Measurements from ENCODE around the gene DYNC1LI2.
"Not testable (repeated sequence)": the region's sequence is repeated elsewhere in the genome, so short reads cannot be mapped to it uniquely, and the experiment has no call there.

The DYNC1LI2 gene

DNA sequence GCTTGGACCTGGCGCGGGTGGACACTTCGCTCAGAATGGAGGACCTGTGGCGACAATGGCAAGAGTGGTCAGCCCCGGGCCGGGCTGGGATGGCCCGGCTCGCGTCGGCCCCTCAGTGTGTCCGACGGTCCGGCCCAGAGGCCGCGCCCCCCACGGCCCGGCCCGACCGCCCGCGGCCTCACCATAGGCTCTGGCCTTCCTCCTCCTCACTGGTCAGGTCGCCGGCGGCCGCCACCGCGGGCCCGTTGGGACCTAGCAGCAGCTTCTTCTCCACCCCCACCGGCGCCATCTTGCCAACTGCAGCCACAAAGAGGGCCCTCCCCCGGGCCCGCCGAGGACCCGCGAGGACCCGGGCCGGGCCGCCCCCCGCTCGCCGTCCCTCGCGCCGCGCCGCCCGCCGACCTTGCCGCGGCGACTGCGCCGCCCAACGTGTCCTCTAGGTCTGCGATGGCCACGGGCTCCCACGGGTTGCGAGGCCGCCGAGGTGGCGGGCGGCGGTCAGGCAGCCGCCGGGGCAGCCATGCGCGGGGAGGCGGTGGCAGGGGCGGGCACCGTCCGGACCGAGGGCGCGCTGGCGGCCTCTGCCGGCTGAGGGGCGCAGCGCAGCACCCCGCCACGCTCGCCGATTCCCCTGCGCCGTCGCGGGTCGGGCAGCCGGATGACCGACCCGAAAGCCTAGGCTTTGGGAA is at the start of gene DYNC1LI2:
Gene DYNC1LI2, minus strand, starts transcription at position 307 of the 689 bp plus-strand sequence. Its CDS starts 18 bp downstream, at position 289.
- peak; percentile 60 for DNase-seq (ENCODE audit: low read depth)

DNA sequence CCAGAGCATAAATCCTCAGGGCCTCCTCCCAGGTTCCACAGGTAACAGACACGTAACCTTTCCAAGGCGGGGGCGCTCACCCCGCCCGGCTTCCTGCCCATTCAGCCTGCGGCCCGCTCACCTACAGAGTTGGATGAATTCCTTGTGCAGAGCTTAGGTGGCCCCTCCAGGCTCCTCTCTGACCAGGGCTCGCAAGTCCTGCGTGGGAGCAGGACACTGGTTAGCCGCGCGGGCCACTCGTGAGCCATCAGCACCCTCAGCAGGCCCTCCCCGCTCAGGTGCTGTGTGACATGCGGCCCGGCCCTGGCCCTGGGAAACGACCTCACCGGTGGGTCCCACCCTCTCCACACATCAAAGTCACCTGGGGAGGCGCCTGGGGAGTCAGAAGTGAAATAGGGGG is 49.4 kb upstream of the DYNC1LI2 start:
- no peak for DNase-seq (ENCODE audit: low read depth)

GRCh38 chr16:66798161-66798560 is 46.8 kb upstream of the DYNC1LI2 start:
- DNase-seq (ENCODE audit: low read depth): no peak

DNA sequence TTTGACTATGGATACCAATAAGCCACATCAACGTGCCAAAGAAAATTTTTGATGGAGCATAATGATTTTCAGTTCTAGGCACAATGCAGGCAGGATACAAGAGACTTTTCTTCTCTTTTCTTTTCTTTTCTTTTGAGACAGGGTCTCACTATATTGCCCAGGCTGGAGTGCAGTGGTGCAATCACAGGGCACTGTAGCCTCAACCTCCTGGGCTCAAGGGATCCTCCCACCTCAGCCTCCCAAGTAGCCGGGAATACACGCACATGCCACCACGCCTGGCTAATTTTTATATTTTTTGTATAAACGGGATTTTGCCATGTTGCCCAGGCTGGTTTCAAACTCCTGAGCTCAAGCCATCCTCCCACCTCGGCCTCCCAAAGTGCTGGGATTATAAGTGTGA is 42.6 kb upstream of the DYNC1LI2 start:
- not testable (repeated sequence) for DNase-seq (ENCODE audit: low read depth)

- no peak for DNase-seq (ENCODE audit: low read depth)
Measured at GRCh38 chr16:66790130-66790733, 38.8 kb upstream of the DYNC1LI2 start.

DNA sequence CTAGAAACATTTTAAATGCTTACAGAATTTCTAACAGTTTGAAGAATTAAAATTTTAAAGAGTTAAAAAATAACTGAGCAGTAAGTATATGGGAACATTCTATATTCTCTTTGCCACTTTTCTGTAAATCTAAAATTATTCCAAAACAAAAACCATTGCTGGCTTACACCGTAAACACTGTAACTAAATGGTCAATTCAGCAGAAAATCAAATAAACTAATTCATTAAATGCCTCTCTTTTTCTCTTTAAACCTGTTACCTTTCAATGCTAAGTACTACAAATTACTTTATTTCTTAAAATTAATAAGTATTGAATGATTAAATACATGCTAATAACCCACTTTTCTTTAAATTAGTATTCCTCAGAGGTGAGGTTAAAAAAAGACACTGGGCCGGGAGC is 36.0 kb upstream of the DYNC1LI2 start:
- no peak for DNase-seq (ENCODE audit: low read depth)

GRCh38 chr16:66786551-66786950 is 35.1 kb upstream of the DYNC1LI2 start:
- no peak for DNase-seq (ENCODE audit: low read depth)

DNA sequence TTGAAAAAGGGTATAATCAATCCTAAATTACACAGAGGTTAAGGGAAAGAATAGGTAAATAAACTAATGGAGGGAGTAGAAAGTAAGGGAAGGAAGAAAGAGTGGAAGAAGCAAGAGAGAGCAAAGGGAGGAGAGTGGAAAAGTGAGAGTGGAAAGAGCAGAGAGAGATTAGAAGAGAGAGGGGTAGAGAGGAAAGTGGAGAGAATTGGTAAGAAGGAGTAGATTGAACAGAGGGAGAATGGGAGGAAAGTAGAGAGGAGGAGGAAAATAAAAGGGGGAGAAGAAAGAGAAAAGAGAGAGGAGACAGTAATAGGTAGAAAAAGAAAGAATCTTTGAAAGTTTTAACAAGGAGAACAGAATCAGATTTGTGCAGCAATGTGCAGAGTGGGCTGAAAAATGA is 25.0 kb upstream of the DYNC1LI2 start:
- DNase-seq (ENCODE audit: low read depth): no peak

DNA sequence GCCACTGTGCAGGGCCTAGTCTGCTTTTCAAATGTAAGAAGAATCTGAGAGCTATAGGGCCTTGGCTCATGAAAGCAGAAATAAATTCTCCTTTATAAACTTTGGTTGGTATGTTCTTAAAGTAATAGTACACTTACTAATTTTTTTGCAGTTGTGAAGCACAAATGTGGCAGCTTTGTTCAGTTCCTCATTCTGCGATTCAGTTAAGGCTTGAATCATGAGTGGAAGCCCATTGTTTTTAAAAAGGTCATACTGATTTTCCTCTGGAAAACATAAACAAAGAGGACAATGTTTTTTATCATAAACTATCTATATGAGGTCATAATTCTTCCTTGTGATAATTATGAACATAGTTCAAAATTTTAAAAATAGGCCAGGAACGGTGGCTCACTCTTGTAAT is 23.6 kb upstream of the DYNC1LI2 start:
- DNase-seq (ENCODE audit: low read depth): no peak

DNA sequence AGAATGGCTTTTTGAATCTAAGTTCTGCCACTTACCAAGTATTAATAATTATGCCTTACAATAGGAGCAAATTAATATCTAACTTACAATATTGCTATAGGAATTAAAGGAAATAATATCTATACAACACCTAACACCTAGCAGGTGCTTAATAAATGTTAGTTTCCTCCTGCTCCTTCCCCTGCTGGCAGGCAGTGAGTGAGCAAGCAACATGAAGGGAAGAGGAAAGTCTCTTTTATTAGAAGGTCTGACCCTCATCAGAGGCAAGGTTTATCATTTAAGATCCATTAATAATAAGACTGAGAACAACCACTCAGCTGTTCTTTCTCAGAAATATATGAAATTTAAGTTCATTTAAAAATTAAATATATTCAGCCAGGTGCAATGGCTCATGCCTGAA is 6.7 kb upstream of the DYNC1LI2 start:
- no peak for DNase-seq (ENCODE audit: low read depth)

GRCh38 chr16:66754819-66755218 is 3.4 kb upstream of the DYNC1LI2 start:
- no peak for DNase-seq (ENCODE audit: low read depth)

DNA sequence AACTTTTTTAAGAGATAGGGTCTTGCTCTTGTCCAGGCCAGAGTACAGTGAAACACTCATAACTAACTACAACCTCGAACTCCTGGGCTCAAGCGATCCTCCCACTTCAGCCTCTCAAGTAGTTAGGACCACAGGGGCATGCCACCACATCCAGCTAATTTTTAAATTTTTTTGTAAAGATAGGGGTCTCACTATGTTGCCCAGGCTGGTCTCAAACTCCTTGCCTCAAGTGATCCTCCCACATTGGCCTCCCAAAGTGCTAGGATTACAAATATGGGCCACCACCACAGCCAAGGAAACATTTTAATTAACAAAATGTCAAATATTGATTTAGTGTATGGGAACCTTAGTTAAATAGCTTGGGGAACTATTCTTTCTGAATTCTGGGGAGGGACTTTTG is 2.8 kb upstream of the DYNC1LI2 start:
- no peak for DNase-seq (ENCODE audit: low read depth)

GRCh38 chr16:66752958-66753357 is 1.5 kb upstream of the DYNC1LI2 start:
- DNase-seq (ENCODE audit: low read depth): no peak

- DNase-seq (ENCODE audit: low read depth): no peak
Measured at GRCh38 chr16:66752379-66752778, 970 bp upstream of the DYNC1LI2 start.

GRCh38 chr16:66751992-66752322 is 548 bp upstream of the DYNC1LI2 start:
- DNase-seq (ENCODE audit: low read depth): no peak

GRCh38 chr16:66751053-66751302 is 431 bp downstream of the DYNC1LI2 start:
- no peak for DNase-seq (ENCODE audit: low read depth)

DNA sequence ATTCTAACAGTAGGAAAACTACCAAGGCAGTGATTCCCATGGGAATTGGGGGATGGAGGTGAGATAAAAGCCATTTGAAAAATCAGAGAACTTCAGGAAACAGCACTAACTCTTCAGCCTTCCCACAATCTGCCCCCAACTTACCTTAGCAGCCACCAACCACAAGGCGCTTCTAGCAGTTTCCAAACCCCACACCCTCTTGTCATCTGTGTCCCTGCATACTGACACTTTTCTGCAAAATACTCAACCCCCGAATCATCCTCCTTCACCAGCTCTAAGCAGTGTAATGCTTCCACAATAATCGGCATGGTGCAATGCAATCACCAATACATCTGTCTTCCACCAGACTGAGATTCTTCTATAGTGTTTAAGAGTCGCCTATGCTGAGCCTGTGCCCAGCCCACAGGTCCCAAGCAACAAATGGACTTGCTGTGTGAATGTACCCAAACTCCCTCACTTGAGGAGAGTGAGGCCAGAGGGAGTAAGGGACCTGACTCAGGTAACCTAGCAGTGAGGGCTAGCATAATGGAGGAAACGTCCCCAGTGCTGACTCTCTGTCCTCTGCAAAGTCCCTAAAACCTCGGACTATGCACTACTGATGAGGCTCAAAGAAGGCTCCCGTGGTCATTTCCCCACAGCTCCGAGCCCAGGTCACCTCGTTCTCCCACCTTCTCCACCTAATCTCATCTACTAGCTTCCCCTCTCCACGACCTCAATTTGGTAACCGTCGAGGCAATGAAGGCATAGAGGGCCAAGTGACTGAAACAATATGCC is 943 bp downstream of the DYNC1LI2 start:
- no peak for DNase-seq (ENCODE audit: low read depth)

DNA sequence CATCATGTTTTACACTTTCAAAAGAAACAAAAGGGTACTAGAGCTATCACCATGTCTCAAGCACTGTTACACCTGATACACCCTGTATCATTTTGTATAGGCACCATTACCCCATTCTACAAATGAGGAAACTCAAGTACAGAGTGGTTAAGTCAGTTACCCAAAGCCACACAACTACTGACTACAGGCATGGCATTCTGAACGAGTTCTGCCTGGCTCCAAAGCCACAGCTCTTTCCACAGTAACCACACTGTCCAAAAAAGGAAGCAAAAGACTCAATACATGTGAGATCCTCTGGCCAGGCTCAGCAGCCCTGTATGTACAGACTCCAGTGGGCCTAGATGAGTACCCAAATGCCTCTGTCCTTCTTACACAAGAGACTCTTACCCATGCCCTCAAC is 4.7 kb downstream of the DYNC1LI2 start:
- DNase-seq (ENCODE audit: low read depth): no peak

GRCh38 chr16:66746048-66746447 is 5.4 kb downstream of the DYNC1LI2 start:
- no peak for DNase-seq (ENCODE audit: low read depth)

DNA sequence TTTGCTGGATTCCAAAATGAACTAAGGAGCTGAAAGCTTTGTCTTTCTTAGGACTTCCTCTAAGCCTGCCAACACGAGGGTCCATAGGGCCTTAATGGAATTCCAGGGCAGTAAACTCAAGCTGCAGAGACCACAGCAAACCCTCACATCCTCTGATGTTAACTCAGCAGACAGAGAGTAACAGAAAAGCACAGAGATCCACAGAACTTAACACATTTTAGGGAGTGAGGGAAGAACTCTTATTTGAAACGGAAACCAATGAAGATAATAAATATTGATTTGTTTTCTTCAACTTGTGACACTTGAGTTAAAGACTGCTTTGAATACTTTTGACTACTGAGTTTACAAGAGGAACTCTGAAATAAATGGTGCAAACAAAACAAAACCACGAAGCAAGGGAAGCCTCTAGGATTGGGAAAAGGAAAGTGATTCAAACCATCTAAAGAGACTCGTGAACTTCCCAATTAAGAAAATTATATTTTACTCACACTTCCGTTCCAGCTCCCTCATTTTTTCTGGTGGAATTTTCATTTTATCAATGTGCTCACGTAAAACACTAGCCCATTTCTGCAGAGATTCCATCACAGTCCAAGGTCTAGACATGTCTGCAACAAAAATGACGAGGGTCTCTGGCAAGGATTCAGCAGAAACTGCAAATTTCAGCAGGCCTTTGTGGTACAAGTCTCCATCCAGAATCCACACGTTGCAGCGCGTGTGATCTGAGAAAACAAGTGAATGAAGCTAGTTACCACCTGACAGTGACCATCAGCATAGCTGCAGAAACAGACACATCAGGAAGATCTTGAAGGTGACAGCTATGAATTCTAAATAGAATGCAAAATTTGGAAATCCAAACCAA is 9.2 kb downstream of the DYNC1LI2 start:
- DNase-seq (ENCODE audit: low read depth): no peak

DNA sequence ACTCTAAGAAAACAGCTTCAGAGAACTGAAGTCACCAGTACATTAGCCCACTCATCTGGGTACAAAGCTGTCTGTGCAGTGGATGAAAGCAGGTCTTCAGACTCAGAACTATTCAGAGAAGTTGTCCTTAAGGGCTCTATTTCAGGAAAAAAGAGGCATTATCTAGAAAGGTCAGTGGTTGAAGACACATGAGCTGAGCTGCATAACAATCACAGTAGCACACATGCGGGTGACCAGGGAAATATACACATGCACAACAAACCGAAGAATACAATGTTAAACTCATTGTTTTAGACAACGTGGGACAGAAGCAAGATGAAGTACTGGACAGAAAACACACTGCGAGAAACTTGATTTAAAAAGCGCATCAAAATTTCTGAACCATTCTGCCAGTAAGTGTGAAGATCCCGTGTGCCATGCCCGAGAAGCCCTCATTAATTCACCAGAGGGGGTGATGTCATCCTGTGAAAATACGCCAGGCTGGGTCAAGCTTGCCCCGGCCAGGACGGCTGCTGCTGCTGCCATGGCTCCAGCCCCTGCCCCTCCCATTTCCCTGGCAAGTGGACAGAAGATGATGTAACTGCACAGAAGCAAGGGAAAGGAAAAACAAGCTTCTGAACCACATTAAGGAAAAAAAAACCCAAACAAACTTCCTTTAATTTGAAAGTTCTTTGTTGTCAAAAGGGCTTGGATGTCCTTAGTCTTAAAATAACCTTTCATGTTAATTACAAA is 10.1 kb downstream of the DYNC1LI2 start:
- DNase-seq (ENCODE audit: low read depth): no peak

GRCh38 chr16:66740533-66740932 is 10.9 kb downstream of the DYNC1LI2 start:
- DNase-seq (ENCODE audit: low read depth): no peak

Measured in activated gamma-delta T cell treated with anti-CD3 and anti-CD28 coated beads, Interleukin-2, amount 50 U/mL, for 16 hours (primary cell).